Neural progenitor cell (in vitro differentiated cells): ENCODE data around the gene ABHD6. TPM values are rescaled to one million over a fixed set of nuclear protein-coding genes. Genes with fewer than 3 reads are reported as not detected.
"Not testable (repeated sequence)": the region's sequence is repeated elsewhere in the genome, so short reads cannot be mapped to it uniquely, and the experiment has no call there.

ENCODE experiments used
- DNase-seq: peaks from one replicate; pipeline ENCODE4 v3.0.0-alpha.2; 2016; ENCODE audit warnings: low spot score
- H2AFZ ChIP-seq: fragments of 200-600 bp; sonication (generic); replicated peaks from 2 replicates; pipeline ENCODE4 v1.6.1; 2016; ENCODE audit warnings: antibody characterized with exemption
- H3F3A ChIP-seq: fragments of 200-600 bp; sonication (generic); 2 replicates; pipeline ENCODE4 v1.6.1; 2016; ENCODE audit warnings: antibody characterized with exemption, low read depth
- H3K27ac ChIP-seq: fragments of 200-600 bp; sonication (generic); 2 replicates; pipeline ENCODE4 v1.5.1; 2016; ENCODE audit warnings: mild to moderate bottlenecking
- H3K27me3 ChIP-seq: fragments of 200-600 bp; sonication (generic); 2 replicates; pipeline ENCODE4 v1.6.1; 2016; ENCODE audit warnings: mild to moderate bottlenecking, moderate library complexity
- H3K36me3 ChIP-seq: fragments of 200-600 bp; sonication (generic); 2 replicates; pipeline ENCODE4 v1.5.1; 2016
- H3K4me1 ChIP-seq: fragments of 200-600 bp; sonication (generic); 2 replicates; pipeline ENCODE4 v1.6.1; 2016; ENCODE audit warnings: mixed run types
- H3K4me2 ChIP-seq: fragments of 200-600 bp; sonication (generic); 2 replicates; pipeline ENCODE4 v1.6.1; 2016
- H3K4me3 ChIP-seq: fragments of 200-600 bp; sonication (generic); 2 replicates; pipeline ENCODE4 v1.5.1; 2016
- H3K79me2 ChIP-seq: fragments of 200-600 bp; sonication (generic); 2 replicates; pipeline ENCODE4 v1.6.1; 2016; ENCODE audit warnings: low read depth
- H3K9ac ChIP-seq: fragments of 200-600 bp; sonication (generic); 2 replicates; pipeline ENCODE4 v1.6.1; 2016
- H3K9me3 ChIP-seq: fragments of 200-600 bp; sonication (generic); 2 replicates; pipeline ENCODE4 v1.5.1; 2016; ENCODE audit warnings: low read depth
- H4K20me1 ChIP-seq: fragments of 200-600 bp; sonication (generic); 2 replicates; pipeline ENCODE4 v1.6.1; 2016; ENCODE audit warnings: low read depth
- H3K27ac Mint-ChIP-seq: 3 replicates; pipeline ENCODE4 v1.8.0; 2021; ENCODE audit warnings: mixed read lengths
- H3K27me3 Mint-ChIP-seq: 2 replicates; pipeline ENCODE4 v1.8.0; 2022; ENCODE audit warnings: low read depth, mild to moderate bottlenecking, inconsistent platforms, moderate library complexity, mixed read lengths; ENCODE audit not compliant: insufficient read depth
- H3K36me3 Mint-ChIP-seq: 3 replicates; pipeline ENCODE4 v1.8.0; 2021; ENCODE audit warnings: mixed read lengths
- H3K4me1 Mint-ChIP-seq: 3 replicates; pipeline ENCODE4 v1.8.0; 2021; ENCODE audit warnings: mixed read lengths
- H3K4me3 Mint-ChIP-seq: 3 replicates; pipeline ENCODE4 v1.8.0; 2021; ENCODE audit warnings: mild to moderate bottlenecking, moderate library complexity, mixed read lengths
- H3K9me3 Mint-ChIP-seq: 3 replicates; pipeline ENCODE4 v1.8.0; 2020; ENCODE audit warnings: mixed read lengths
- EZH2 ChIP-seq: fragments of 200-600 bp; sonication (generic); IDR thresholded peaks from 2 replicates; pipeline ENCODE4 v1.6.1; 2017; ENCODE audit warnings: antibody characterized with exemption, mild to moderate bottlenecking, moderate library complexity
- EZH2phosphoT487 ChIP-seq: fragments of 200-600 bp; sonication (generic); IDR thresholded peaks from 2 replicates; pipeline ENCODE4 v1.6.1; 2017; ENCODE audit warnings: antibody characterized with exemption
- total RNA-seq: library from RNA; depleted of rRNA; stranded (reverse); fragments of >200 nt; gene quantifications from 2 replicates; pipeline ENCODE4 v1.2.3, GENCODE V29; 2015; ENCODE audit warnings: low replicate concordance
- TF ChIP-seq, protein P1 (sequence below): fragments of 200-600 bp; sonication (generic); IDR thresholded peaks from 2 replicates; pipeline ENCODE4 v1.5.1; 2017; ENCODE audit warnings: antibody characterized with exemption, mild to moderate bottlenecking

ABHD6 gene
- total RNA-seq, 1 donor from 2014 or later = 21.5 TPM

DNA sequence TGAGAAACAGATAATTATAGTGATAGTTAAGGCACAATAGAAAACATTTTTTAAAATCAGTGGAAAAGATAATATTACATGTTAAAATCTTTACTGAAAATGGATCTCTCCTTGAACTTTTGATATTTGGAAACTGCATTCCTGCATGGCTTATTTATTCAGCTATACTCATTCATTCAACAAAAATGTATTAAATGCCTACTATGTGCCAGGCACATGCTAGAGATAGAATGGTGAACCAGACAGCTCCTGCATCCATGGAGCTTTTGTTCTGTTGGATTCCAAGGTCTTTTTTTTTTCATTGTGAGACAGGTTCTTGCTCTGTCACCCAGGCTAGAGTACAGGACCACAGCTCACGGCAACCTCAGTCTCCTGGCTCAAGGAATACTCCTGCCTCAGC is 99.6 kb downstream of the ABHD6 start:
- no peak for DNase-seq
- no peaks in the 10 kb centered on the region for H4K20me1 ChIP-seq
- H3F3A ChIP-seq = peaks cover 9% of the 10 kb centered on the region
- peaks cover 4% of the 10 kb centered on the region for H3K27me3 ChIP-seq
- no peak overlapping the region for H3K9ac ChIP-seq
- Mint-ChIP-seq H3K27me3 (peaks cover 8% of the 10 kb centered on the region), H3K36me3 (no peaks in the 10 kb centered on the region), H3K27ac (no peak overlapping the region), H3K4me1 (peaks cover 19% of the 10 kb centered on the region), H3K4me3 (no peak overlapping the region), H3K9me3 (no peaks in the 10 kb centered on the region)
- no peak overlapping the region for H3K27ac ChIP-seq
- H2AFZ ChIP-seq = no peak overlapping the region
- TF ChIP-seq EZH2 (no peak), EZH2phosphoT487 (no peak)
- H3K4me2 ChIP-seq = no peak overlapping the region
- H3K9me3 ChIP-seq = no peaks in the 10 kb centered on the region
- no peaks in the 10 kb centered on the region for H3K36me3 ChIP-seq
- peaks cover 14% of the 10 kb centered on the region for H3K4me1 ChIP-seq
- no peak overlapping the region for H3K4me3 ChIP-seq
- no peaks in the 10 kb centered on the region for H3K79me2 ChIP-seq

DNA sequence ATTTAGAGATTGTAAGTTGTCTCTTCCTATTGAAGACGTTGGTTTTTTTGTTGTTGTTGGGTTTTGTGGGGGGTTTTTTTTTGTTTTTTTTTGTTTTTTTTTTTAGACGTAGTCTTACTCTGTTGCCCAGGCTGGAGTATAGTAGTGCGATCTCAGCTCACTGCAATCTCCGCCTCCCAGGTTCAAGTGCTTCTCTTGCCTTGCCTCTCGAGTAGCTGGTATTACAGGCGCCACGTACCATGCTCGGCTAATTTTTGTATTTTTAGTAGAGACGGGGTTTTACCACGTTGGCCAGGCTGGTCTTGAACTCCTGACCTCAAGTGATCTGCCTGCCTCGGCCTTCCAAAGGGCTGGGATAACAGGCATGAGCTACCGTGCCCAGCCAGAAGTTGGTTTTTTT is 101.6 kb downstream of the ABHD6 start:
- not testable (repeated sequence) for H3K4me1 ChIP-seq, H3K9me3 Mint-ChIP-seq, H3K4me2 ChIP-seq, H3K9me3 ChIP-seq, H3K27me3 Mint-ChIP-seq, H3F3A ChIP-seq, H3K36me3 ChIP-seq, H3K27me3 ChIP-seq, H3K36me3 Mint-ChIP-seq, H3K27ac ChIP-seq, H3K9ac ChIP-seq, H3K4me3 Mint-ChIP-seq, H3K4me3 ChIP-seq, H3K79me2 ChIP-seq, H2AFZ ChIP-seq, H4K20me1 ChIP-seq, H3K27ac Mint-ChIP-seq, DNase-seq
- peaks cover 10% of the 10 kb centered on the region for H3K4me1 Mint-ChIP-seq

DNA sequence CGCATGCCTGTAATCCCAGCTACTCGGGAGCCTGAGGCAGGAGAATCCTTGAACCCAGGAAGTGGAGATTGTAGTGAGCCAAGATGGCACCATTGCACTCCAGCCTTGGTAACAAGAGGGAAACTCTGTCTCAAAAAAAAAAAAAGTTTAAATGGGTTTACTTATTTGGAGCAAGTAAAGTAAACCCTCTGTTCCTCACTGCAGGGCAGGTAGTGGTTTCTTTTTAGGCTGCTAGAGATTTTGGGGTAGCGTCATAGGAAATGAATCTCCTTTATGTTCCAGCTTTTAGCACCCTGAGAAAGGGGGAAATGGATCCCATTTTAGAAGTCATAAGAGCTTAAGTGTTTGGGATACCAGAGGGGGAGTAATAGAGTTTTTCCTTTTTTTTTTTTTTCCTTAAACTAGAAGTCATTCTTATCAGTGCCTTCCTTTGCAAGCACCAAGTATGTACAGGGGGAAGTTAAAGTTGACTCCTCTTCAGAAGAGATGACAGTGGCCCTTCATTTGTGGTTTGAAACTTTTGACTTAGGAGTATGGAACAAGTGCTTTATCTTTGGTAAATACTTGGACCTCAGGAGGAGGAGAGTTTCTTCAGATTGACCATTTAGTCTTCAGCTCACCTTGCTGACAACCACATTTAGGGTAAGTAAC is 103.1 kb downstream of the ABHD6 start:
- no peak for TF ChIP-seq EZH2
- H2AFZ ChIP-seq = no peak overlapping the region
- Mint-ChIP-seq H3K9me3 (no peaks in the 10 kb centered on the region), H3K36me3 (no peaks in the 10 kb centered on the region), H3K4me1 (no peaks in the 10 kb centered on the region), H3K27ac (no peak overlapping the region), H3K4me3 (no peak overlapping the region), H3K27me3 (no peaks in the 10 kb centered on the region)
- H3K4me2 ChIP-seq = no peak overlapping the region
- no peak overlapping the region for H3K4me3 ChIP-seq
- no peaks in the 10 kb centered on the region for H3K79me2 ChIP-seq
- no peak for DNase-seq
- no peaks in the 10 kb centered on the region for H3K27me3 ChIP-seq
- no peaks in the 10 kb centered on the region for H3K36me3 ChIP-seq
- H3K27ac ChIP-seq = no peak overlapping the region
- no peaks in the 10 kb centered on the region for H3K4me1 ChIP-seq
- no peaks in the 10 kb centered on the region for H4K20me1 ChIP-seq
- H3K9me3 ChIP-seq = no peaks in the 10 kb centered on the region
- no peaks in the 10 kb centered on the region for H3F3A ChIP-seq
- no peak overlapping the region for H3K9ac ChIP-seq

DNA sequence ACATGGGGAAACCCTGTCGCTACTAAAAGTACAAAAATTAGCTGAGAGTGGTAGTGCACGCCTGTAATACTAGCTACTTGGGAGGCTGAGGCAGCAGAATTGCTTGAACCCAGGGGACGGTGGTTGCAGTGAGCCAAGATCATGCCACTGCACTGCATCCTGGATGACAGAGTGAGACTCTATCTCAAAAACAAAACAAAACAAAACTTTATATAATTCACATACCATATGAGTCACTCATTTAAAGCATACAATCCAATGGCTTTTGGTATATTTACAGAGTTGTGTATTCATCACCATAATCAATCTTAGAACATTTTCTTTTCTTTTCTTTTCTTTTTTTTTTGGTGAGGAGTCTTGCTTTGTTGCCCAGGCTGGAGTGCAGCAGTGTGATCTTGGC is 103.8 kb downstream of the ABHD6 start:
- H3K4me3 ChIP-seq = no peak overlapping the region
- no peak overlapping the region for H3K27ac Mint-ChIP-seq
- H3F3A ChIP-seq = no peaks in the 10 kb centered on the region
- DNase-seq = no peak
- no peaks in the 10 kb centered on the region for H3K4me1 Mint-ChIP-seq
- H3K9me3 ChIP-seq = no peaks in the 10 kb centered on the region
- no peaks in the 10 kb centered on the region for H4K20me1 ChIP-seq
- H3K36me3 ChIP-seq = no peaks in the 10 kb centered on the region
- no peaks in the 10 kb centered on the region for H3K79me2 ChIP-seq
- H3K4me3 Mint-ChIP-seq = no peak overlapping the region
- H3K27me3 Mint-ChIP-seq = no peaks in the 10 kb centered on the region
- no peaks in the 10 kb centered on the region for H3K4me1 ChIP-seq
- no peaks in the 10 kb centered on the region for H3K36me3 Mint-ChIP-seq
- no peak for TF ChIP-seq EZH2
- TF ChIP-seq, protein P1, sequence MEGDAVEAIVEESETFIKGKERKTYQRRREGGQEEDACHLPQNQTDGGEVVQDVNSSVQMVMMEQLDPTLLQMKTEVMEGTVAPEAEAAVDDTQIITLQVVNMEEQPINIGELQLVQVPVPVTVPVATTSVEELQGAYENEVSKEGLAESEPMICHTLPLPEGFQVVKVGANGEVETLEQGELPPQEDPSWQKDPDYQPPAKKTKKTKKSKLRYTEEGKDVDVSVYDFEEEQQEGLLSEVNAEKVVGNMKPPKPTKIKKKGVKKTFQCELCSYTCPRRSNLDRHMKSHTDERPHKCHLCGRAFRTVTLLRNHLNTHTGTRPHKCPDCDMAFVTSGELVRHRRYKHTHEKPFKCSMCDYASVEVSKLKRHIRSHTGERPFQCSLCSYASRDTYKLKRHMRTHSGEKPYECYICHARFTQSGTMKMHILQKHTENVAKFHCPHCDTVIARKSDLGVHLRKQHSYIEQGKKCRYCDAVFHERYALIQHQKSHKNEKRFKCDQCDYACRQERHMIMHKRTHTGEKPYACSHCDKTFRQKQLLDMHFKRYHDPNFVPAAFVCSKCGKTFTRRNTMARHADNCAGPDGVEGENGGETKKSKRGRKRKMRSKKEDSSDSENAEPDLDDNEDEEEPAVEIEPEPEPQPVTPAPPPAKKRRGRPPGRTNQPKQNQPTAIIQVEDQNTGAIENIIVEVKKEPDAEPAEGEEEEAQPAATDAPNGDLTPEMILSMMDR = no peak
- TF ChIP-seq EZH2phosphoT487 = no peak
- no peaks in the 10 kb centered on the region for H3K9me3 Mint-ChIP-seq
- H3K4me2 ChIP-seq = no peak overlapping the region
- no peak overlapping the region for H3K27ac ChIP-seq
- H3K27me3 ChIP-seq = no peaks in the 10 kb centered on the region
- no peak overlapping the region for H3K9ac ChIP-seq
- no peak overlapping the region for H2AFZ ChIP-seq

DNA sequence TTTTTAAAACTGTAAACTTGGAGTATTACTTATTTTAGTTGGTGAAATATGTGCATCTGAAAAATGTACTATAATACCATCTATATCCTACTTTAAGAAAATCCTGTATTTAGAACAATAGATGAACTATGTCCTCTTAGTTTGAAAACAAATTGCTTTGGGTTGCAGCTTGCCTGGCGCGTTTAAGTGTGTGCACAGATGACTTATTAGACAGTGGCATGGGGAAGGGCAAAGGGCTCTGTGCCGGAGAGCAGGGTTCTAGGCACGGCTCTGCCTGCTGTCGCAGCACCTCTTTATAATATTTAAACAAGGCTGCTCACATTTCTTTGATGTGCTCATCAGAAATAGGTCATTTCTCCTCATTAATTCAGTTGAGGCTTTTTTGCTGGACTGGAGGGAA is 105.1 kb downstream of the ABHD6 start:
- no peak overlapping the region for H3K4me2 ChIP-seq
- H2AFZ ChIP-seq = no peak overlapping the region
- no peak overlapping the region for H3K4me3 Mint-ChIP-seq
- H3K27me3 ChIP-seq = no peaks in the 10 kb centered on the region
- H3K4me1 Mint-ChIP-seq = no peaks in the 10 kb centered on the region
- H3K79me2 ChIP-seq = no peaks in the 10 kb centered on the region
- no peaks in the 10 kb centered on the region for H3K9me3 ChIP-seq
- H3K9me3 Mint-ChIP-seq = no peaks in the 10 kb centered on the region
- no peak overlapping the region for H3K9ac ChIP-seq
- H3K27me3 Mint-ChIP-seq = no peaks in the 10 kb centered on the region
- H3K4me1 ChIP-seq = no peaks in the 10 kb centered on the region
- no peaks in the 10 kb centered on the region for H3K36me3 Mint-ChIP-seq
- H3F3A ChIP-seq = no peaks in the 10 kb centered on the region
- DNase-seq = no peak
- TF ChIP-seq, protein P1 = no peak
- no peak for TF ChIP-seq EZH2
- TF ChIP-seq EZH2phosphoT487 = no peak
- no peaks in the 10 kb centered on the region for H3K36me3 ChIP-seq
- no peak overlapping the region for H3K27ac Mint-ChIP-seq
- no peak overlapping the region for H3K4me3 ChIP-seq
- no peaks in the 10 kb centered on the region for H4K20me1 ChIP-seq
- no peak overlapping the region for H3K27ac ChIP-seq
